HG02840 (cell line): ENCODE results near the gene LCK.

Source experiments
- ATAC-seq: cut with Tn5 transposase; IDR thresholded peaks from one replicate; pipeline ENCODE4 v1.9.1; 2021; ENCODE audit warnings: mild to moderate bottlenecking, moderate library complexity, moderate number of reproducible peaks; ENCODE audit not compliant: unreplicated experiment, low FRiP score

LCK gene

GRCh38 chr1:32311709-32312393 lies 60.8 kb downstream of the LCK start:
- no peak for ATAC-seq

DNA sequence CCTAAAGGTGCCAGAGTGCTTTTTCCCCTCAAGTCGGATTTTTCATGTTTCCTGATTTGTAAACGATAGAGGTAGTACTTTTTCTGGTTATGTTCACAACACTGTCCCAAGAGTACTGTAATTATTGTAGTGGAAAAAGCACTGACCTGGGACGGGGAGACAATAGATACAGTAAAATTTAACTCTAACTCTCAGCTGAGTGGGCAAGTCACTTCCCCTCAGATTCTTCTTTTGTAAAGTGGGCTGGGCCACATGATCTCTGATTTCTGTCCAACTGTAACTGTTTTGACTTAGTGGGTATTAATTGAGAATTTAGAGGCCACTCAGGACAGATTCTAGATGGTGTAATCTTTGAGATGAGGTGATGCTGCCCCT lies 65.8 kb downstream of the LCK start:
- no peak for ATAC-seq

- no peak for ATAC-seq
These were observed 67.2 kb downstream of the LCK start for GRCh38 chr1:32318127-32318869.

DNA sequence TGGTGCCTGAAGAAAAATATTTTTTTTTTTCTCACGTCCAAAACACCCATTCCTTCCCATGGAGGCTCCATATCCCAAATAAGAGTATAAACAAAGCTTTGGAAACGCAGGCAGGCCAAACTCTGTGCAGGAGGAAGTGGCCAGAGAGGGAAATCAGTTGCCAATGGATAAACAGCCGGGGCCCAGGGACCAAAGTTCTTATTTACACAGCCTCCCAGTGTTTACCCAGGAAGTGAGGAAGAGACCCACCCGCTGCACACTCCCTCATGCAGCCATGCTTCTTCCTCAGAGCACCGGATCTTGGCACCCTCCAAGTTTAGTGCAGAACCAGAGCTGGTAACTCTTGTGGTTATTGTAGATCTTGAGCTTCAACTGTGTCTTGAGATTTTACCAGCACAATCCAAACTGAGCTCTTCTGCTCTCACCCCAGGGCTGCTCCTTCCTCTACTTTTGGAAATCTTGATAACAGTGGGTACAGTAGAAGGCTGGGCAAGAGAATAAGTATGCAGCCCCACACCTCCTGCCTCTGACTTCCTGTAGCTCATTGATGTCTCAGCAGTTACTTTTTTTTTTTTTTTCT lies 70.7 kb downstream of the LCK start:
- no peak for ATAC-seq

DNA sequence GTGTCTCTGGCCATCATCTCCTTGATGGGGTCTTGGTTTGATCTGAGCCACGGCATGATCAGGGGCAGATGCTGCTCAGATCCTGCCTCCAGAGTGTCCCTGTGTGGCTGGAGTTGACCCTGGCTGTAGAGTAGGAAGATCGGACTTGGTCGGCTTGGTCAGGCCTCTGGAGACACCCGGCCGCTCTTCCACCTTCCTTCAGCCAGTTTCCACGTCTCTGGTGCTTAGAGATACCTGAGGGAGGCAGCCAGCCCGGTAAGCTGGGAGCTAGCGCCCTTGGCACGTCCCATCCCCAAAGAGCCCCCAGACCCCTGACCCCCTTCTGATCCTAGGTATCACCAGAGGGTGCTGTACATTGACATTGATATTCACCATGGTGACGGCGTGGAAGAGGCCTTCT lies 76.1 kb downstream of the LCK start:
- no peak for ATAC-seq

DNA sequence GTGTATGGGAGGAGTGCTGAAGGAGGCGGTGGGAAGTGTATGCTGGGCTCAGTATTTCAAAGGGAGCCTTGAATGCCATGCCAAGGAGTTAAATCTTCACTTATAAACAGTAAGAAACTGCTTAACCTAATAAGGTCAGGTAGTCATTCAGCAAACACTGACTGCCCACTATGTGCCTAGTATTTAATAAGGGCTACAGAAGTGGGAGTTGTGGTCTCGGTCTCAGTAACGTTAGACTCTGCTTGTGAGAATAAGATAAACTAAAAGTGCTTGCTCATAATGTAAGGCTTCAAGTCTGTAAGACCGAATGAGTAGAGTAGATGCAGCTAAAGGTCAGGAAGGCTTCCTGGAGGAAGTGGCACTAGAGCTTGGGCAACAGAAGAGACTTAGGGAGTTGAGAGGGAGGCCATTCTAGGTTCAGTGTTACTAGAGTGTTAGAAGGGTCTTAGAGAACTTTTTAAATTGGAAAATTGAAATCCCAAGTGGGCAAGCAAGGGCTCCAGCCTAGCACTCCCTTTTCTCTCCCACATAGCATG lies 78.9 kb downstream of the LCK start:
- no peak for ATAC-seq

- no peak for ATAC-seq
These were observed 79.6 kb downstream of the LCK start for GRCh38 chr1:32330558-32331151.

DNA sequence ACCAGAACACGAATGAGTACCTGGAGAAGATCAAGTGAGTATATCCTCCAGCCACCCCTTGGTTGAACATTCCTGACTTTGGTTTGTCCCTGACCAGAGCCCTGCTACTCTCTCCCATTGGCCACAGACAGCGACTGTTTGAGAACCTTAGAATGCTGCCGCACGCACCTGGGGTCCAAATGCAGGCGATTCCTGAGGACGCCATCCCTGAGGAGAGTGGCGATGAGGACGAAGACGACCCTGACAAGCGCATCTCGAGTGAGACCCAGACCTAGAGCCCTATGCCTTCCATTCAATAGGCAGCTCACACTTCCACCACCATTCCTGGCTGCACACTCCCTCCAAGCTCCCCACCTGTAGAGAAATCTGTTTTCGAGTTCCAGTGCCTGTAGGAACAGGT lies 80.5 kb downstream of the LCK start:
- no peak for ATAC-seq

- no peak for ATAC-seq
These were observed 81.4 kb downstream of the LCK start for GRCh38 chr1:32332290-32333079.

DNA sequence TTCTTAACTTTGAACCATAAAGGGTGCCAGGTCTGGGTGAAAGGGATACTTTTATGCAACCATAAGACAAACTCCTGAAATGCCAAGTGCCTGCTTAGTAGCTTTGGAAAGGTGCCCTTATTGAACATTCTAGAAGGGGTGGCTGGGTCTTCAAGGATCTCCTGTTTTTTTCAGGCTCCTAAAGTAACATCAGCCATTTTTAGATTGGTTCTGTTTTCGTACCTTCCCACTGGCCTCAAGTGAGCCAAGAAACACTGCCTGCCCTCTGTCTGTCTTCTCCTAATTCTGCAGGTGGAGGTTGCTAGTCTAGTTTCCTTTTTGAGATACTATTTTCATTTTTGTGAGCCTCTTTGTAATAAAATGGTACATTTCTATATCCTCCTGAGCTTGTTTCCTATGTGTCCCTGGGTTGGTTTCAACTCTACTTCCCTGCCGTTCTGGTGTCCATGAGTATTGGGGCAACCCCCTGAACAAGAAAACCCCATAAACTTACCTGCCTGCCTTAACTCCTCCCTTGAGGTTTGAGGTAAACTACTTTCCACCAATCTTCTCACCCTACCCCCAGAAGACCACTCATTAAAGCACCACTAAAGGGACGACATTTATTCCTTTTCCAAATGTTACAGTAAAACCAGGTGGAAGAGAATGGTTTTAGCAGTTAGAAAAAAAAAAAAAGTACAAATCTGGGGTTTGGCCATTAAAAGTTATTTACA lies 82.3 kb downstream of the LCK start:
- no peak for ATAC-seq

GRCh38 chr1:32334274-32334861 lies 83.3 kb downstream of the LCK start:
- ATAC-seq = no peak

DNA sequence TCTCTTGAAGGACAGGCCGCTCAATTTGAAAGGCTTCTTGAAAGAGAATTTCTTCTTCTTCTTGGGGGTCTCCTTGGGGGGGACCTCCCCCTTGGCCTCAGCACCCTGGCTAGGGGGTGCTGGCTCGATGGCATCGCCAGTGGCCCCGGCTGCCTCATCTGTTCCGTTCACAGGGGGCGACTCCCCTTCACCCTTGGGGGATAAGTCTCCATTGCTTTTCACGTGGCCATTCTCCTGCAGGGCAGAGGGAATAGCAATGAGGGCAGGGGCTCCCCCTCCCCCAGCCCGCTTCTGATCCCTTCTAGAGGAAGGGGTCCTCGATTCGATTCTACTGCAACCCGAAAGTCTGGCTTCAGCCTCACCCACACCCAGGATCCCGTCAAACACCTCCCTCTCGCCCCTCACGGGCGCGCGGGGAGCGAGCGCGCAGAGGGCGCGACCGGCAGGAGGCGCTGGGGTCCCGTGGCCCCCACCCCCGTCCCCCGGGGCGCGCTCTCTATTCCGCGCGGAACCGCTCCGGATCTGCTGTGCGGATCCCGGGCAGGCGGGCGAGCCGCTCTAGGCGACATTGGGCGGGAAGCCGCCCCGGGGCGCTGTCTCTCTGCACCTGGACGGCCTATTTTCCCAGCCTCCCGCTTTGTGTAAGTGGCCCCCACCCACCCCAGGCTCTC lies 83.9 kb downstream of the LCK start:
- ATAC-seq = no peak

DNA sequence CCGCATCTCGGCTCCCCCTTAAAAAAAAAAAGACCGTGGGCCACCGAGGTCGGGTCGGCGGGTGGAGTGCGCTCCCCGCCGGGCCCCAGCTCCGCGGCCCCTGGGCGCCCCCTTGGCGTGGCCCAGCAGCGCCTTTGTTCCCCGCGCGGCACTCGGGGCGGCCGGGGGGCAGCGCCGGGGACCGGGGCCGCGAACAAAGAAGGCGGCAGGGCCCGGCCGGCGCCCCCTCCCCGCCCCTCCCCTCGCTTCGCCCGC lies 84.4 kb downstream of the LCK start:
- no peak for ATAC-seq
